Smooth muscle cell (in vitro differentiated cells): ENCODE data around the gene LTBP4. TPM values are rescaled to one million over a fixed set of nuclear protein-coding genes. Genes with fewer than 3 reads are reported as not detected.

Experiments used
- DNase-seq: peaks from one replicate; lab custom pipeline; 2025; ENCODE audit not compliant: unreplicated experiment; lab: John Stamatoyannopoulos, UW
- H2AFZ ChIP-seq: fragments of 200-600 bp; sonication (generic); 2 replicates; pipeline ENCODE4 v1.6.0; 2016; ENCODE audit warnings: antibody characterized with exemption, low read depth, mild to moderate bottlenecking
- H3F3A ChIP-seq: fragments of 200-600 bp; sonication (generic); 2 replicates; pipeline ENCODE4 v1.6.0; 2017; ENCODE audit warnings: antibody characterized with exemption, low read depth
- H3K27ac ChIP-seq: fragments of 200-600 bp; sonication (generic); 2 replicates; pipeline ENCODE4 v1.5.1; 2016; ENCODE audit warnings: low read depth, mild to moderate bottlenecking
- H3K27me3 ChIP-seq: fragments of 200-600 bp; sonication (generic); 2 replicates; pipeline ENCODE4 v1.6.1; 2016; ENCODE audit warnings: low read depth, mild to moderate bottlenecking
- H3K36me3 ChIP-seq: fragments of 200-600 bp; sonication (generic); 2 replicates; pipeline ENCODE4 v1.5.1; 2016; ENCODE audit warnings: low read depth
- H3K4me1 ChIP-seq: fragments of 200-600 bp; sonication (generic); 2 replicates; pipeline ENCODE4 v1.5.1; 2016; ENCODE audit warnings: low read depth
- H3K4me2 ChIP-seq: fragments of 200-600 bp; sonication (generic); 2 replicates; pipeline ENCODE4 v1.6.0; 2016; ENCODE audit warnings: mild to moderate bottlenecking
- H3K4me3 ChIP-seq: fragments of 200-600 bp; sonication (generic); 2 replicates; pipeline ENCODE4 v1.5.1; 2016; ENCODE audit warnings: mild to moderate bottlenecking
- H3K79me2 ChIP-seq: fragments of 200-600 bp; sonication (generic); 2 replicates; pipeline ENCODE4 v1.6.0; 2016; ENCODE audit warnings: low read depth, mild to moderate bottlenecking
- H3K9ac ChIP-seq: fragments of 200-600 bp; sonication (generic); 2 replicates; pipeline ENCODE4 v1.6.0; 2016; ENCODE audit warnings: low read depth
- H3K9me3 ChIP-seq: fragments of 200-600 bp; sonication (generic); replicated peaks from 2 replicates; pipeline ENCODE4 v1.5.1; 2016; ENCODE audit warnings: low read depth
- H4K20me1 ChIP-seq: fragments of 200-600 bp; sonication (generic); 2 replicates; pipeline ENCODE4 v1.6.0; 2016; ENCODE audit warnings: low read depth
- WGBS: methylation state at CpG from one replicate; pipeline ENCODE4 v1.1.7; 2016; ENCODE audit warnings: low lambda C conversion rate; 5-methylcytosine and 5-hydroxymethylcytosine counted together
- polyA plus RNA-seq: library from polyadenylated mRNA; unstranded; fragments of >200 nt; fragmentation: Nextera tagmentation; extraction: Ambion mirVana; gene quantifications from 2 replicates; pipeline ENCODE4 v1.2.1, GENCODE V29; 2016
- total RNA-seq: library from RNA; depleted of rRNA; stranded (reverse); fragments of >200 nt; gene quantifications from 2 replicates; pipeline ENCODE4 v1.2.3, GENCODE V29; 2014
- TF ChIP-seq, protein P1 (sequence below): fragments of 200-600 bp; sonication (generic); IDR thresholded peaks from 2 replicates; pipeline ENCODE4 v1.5.1; 2017; ENCODE audit warnings: borderline replicate concordance, mild to moderate bottlenecking, antibody characterized with exemption; ENCODE audit not compliant: insufficient read depth, poor library complexity, severe bottlenecking

The LTBP4 gene
- total and polyA plus RNA-seq, 2 experiments from 2014 or later: 38.5 to 188 TPM

- TF ChIP-seq, protein P1, sequence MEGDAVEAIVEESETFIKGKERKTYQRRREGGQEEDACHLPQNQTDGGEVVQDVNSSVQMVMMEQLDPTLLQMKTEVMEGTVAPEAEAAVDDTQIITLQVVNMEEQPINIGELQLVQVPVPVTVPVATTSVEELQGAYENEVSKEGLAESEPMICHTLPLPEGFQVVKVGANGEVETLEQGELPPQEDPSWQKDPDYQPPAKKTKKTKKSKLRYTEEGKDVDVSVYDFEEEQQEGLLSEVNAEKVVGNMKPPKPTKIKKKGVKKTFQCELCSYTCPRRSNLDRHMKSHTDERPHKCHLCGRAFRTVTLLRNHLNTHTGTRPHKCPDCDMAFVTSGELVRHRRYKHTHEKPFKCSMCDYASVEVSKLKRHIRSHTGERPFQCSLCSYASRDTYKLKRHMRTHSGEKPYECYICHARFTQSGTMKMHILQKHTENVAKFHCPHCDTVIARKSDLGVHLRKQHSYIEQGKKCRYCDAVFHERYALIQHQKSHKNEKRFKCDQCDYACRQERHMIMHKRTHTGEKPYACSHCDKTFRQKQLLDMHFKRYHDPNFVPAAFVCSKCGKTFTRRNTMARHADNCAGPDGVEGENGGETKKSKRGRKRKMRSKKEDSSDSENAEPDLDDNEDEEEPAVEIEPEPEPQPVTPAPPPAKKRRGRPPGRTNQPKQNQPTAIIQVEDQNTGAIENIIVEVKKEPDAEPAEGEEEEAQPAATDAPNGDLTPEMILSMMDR: no peak
- H4K20me1 ChIP-seq: no peaks in the 10 kb centered on the region
- H3K36me3 ChIP-seq: no peaks in the 10 kb centered on the region
- H3F3A ChIP-seq: no peaks in the 10 kb centered on the region
- no peaks in the 10 kb centered on the region for H3K4me1 ChIP-seq
- H3K4me3 ChIP-seq: no peak overlapping the region
- no peak for DNase-seq
- no peaks in the 10 kb centered on the region for H3K9me3 ChIP-seq
- no peaks in the 10 kb centered on the region for H3K27me3 ChIP-seq
- WGBS: 81% methylated on average over 18 of the region's 19 CpGs
- H2AFZ ChIP-seq: no peak overlapping the region
- no peak overlapping the region for H3K9ac ChIP-seq
- no peak overlapping the region for H3K27ac ChIP-seq
- no peak overlapping the region for H3K4me2 ChIP-seq
- no peaks in the 10 kb centered on the region for H3K79me2 ChIP-seq
These were observed 12.9 kb upstream of the LTBP4 start for GRCh38 chr19:40588110-40588854.

GRCh38 chr19:40588926-40589569 is 12.1 kb upstream of the LTBP4 start:
- no peaks in the 10 kb centered on the region for H3K4me1 ChIP-seq

DNA sequence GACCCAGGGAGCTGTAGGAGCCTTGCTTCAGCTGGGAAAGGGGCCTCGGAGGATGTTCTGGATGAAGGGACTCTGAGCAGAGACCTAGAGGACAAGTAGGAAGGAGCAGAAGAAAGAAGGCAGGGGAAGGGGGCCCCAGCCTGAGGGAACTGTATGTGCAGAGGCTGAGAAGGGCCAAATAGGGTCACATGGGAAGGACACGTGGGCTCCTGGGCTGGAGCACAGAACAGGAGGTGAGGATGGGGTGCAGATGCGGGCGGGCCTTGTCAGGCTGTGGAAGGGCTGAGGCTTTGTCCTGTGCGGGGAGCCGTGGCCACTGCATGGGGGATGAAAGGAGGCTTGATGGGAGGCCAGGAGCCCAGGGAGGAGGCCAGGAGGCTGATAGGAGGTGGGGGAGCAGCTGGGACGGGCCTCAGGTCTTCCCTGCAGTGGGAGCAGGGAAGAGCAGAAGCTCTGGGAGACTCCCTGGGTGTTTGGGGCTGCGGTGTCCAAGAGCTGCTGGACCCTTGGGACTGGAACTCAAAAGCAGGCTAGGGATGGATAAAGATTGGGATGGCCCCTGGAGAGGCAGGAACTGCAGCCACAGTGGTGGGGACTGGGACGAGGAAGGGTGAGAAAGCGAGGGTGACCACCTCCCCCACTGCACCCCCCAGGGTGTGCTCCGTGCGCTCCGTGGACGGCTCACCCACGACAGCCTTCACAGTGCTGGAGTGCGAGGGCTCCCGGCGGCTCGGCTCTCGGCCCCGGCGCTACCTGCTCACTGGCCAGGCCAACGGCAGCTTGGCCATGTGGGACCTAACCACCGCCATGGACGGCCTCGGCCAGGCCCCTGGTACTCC is 11.4 kb upstream of the LTBP4 start:
- Histone ChIP-seq H3K4me2 (no peak overlapping the region), H3K36me3 (no peaks in the 10 kb centered on the region), H4K20me1 (no peaks in the 10 kb centered on the region), H3K79me2 (no peaks in the 10 kb centered on the region), H3K9ac (no peak overlapping the region), H3K4me3 (no peak overlapping the region), H3K27ac (no peak overlapping the region), H2AFZ (no peak overlapping the region), H3F3A (no peaks in the 10 kb centered on the region), H3K27me3 (no peaks in the 10 kb centered on the region), H3K4me1 (no peaks in the 10 kb centered on the region), H3K9me3 (no peaks in the 10 kb centered on the region)
- DNase-seq: no peak
- 97% methylated on average over 25 of the region's 26 CpGs for WGBS
- TF ChIP-seq, protein P1: no peak

More at GRCh38 chr19:40588926-40589569, 12.1 kb upstream of the LTBP4 start:
- no peak overlapping the region for H3K9ac ChIP-seq
- no peak overlapping the region for H2AFZ ChIP-seq
- no peaks in the 10 kb centered on the region for H4K20me1 ChIP-seq
- no peaks in the 10 kb centered on the region for H3K79me2 ChIP-seq
- no peak overlapping the region for H3K4me2 ChIP-seq
- 95% methylated on average over 8 of the region's 9 CpGs for WGBS
- TF ChIP-seq, protein P1: no peak
- no peak overlapping the region for H3K4me3 ChIP-seq
- H3F3A ChIP-seq: no peaks in the 10 kb centered on the region
- no peaks in the 10 kb centered on the region for H3K36me3 ChIP-seq
- H3K9me3 ChIP-seq: no peaks in the 10 kb centered on the region
- H3K27ac ChIP-seq: no peak overlapping the region
- no peaks in the 10 kb centered on the region for H3K27me3 ChIP-seq
- no peak for DNase-seq
